ENCODE results near the gene RELN. TPM values are rescaled to one million over a fixed set of nuclear protein-coding genes. Genes with fewer than 3 reads are reported as not detected.

The RELN gene
- total RNA-seq, 1 experiment from 2014 or later, result 59.0 TPM

DNA sequence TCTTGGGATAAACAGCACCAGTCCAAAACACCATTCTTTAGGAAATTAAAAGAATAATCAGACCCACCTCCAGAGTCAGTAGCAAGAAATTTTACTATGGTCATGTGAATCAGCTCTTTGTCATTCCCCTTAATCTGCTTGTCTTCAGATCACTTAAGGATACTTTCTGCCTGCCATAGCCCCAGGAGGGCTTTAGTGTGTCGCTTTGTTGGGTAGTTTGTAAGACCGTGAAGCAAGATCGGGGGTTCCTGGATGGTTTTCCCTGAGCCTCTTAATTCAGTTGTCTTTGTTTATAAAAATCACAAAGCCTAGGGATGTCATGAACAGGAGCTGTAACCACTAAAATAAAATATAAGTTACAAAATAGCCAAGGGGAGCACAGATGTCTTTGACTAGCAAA, 223.6 kb downstream of the RELN start:
- no peak overlapping the region for H3K4me3 ChIP-seq
- H3K36me3 ChIP-seq, result no peaks in the 10 kb centered on the region
- no peak overlapping the region for H3K27ac ChIP-seq
- peak; percentile 26 to 59 for DNase-seq
- no peaks in the 10 kb centered on the region for H3K27me3 ChIP-seq
- peaks cover 13% of the 10 kb centered on the region for H3K4me1 ChIP-seq
- no peaks in the 10 kb centered on the region for H3K9me3 ChIP-seq (replicated peaks)

GRCh38 chr7:103764901-103765300, 224.6 kb downstream of the RELN start:
- Histone ChIP-seq H3K9me3 (replicated peaks) (no peaks in the 10 kb centered on the region), H3K27ac (no peak overlapping the region), H3K4me3 (no peak overlapping the region), H3K27me3 (no peaks in the 10 kb centered on the region), H3K4me1 (peaks cover 13% of the 10 kb centered on the region), H3K36me3 (no peaks in the 10 kb centered on the region)
- no peak for DNase-seq

DNA sequence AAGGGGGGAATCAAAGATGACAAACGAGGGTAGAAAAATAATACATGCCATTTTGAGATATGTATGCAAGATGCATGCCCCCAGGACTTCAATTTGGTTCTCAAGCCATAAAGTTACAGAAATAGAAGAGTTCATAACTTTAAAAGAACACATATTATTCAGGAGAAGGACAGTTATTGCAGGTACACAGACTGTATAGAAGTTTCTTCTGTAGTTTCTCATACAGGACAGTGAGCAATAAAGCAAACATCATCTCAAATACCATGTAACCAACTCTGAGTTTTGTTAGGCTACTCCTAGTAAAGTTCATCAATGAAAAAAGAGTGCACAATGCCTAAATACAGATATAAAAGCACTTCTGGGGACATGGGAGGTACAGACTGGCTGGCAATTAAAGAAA, 226.6 kb downstream of the RELN start:
- Histone ChIP-seq H3K27me3 (no peaks in the 10 kb centered on the region), H3K4me3 (no peak overlapping the region), H3K27ac (no peak overlapping the region), H3K9me3 (replicated peaks) (no peaks in the 10 kb centered on the region), H3K36me3 (no peaks in the 10 kb centered on the region), H3K4me1 (peaks cover 13% of the 10 kb centered on the region)
- no peak for DNase-seq

GRCh38 chr7:103762065-103762760, 227.2 kb downstream of the RELN start:
- no peak overlapping the region for H3K27ac ChIP-seq
- H3K27me3 ChIP-seq, result no peaks in the 10 kb centered on the region
- DNase-seq, result no peak
- H3K9me3 ChIP-seq (replicated peaks), result no peaks in the 10 kb centered on the region
- no peak overlapping the region for H3K4me3 ChIP-seq
- H3K4me1 ChIP-seq, result peaks cover 13% of the 10 kb centered on the region
- no peaks in the 10 kb centered on the region for H3K36me3 ChIP-seq

GRCh38 chr7:103752995-103753394, 236.5 kb downstream of the RELN start:
- Histone ChIP-seq H3K27me3 (no peaks in the 10 kb centered on the region), H3K9me3 (replicated peaks) (no peaks in the 10 kb centered on the region), H3K4me3 (no peak overlapping the region), H3K27ac (no peak overlapping the region), H3K4me1 (no peaks in the 10 kb centered on the region), H3K36me3 (no peaks in the 10 kb centered on the region)
- peak; percentile 11 to 49 for DNase-seq

GRCh38 chr7:103751311-103751880, 238.1 kb downstream of the RELN start:
- Histone ChIP-seq H3K4me3 (no peak overlapping the region), H3K9me3 (replicated peaks) (no peaks in the 10 kb centered on the region), H3K4me1 (no peaks in the 10 kb centered on the region), H3K36me3 (no peaks in the 10 kb centered on the region), H3K27me3 (no peaks in the 10 kb centered on the region), H3K27ac (no peak overlapping the region)
- no peak for DNase-seq

DNA sequence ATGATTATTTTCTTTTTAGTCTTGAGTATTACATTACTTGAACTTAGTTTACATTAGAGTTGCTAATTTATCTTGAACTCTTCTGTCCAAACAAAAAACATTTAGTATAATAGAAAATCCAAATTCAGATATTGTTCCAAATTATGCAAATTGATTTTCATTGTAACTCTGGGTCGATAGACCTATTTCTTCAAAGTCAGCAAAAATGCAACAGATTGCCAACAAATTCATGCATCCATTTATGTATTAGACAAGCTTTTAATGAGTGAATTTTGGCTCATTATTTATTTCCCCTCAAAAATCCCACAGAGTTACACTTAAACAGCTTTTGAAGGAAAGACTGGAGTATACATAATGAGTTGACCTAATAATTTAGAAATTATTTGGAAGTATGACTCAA, 240.8 kb downstream of the RELN start:
- Histone ChIP-seq H3K36me3 (no peaks in the 10 kb centered on the region), H3K9me3 (replicated peaks) (no peaks in the 10 kb centered on the region), H3K27me3 (no peaks in the 10 kb centered on the region), H3K4me3 (no peak overlapping the region), H3K27ac (no peak overlapping the region), H3K4me1 (no peaks in the 10 kb centered on the region)
- DNase-seq, result no peak

- H3K27me3 ChIP-seq, result no peaks in the 10 kb centered on the region
- no peaks in the 10 kb centered on the region for H3K9me3 ChIP-seq (replicated peaks)
- DNase-seq, result peak in 1 of 2 experiments; percentile 14
- no peaks in the 10 kb centered on the region for H3K36me3 ChIP-seq
- H3K4me3 ChIP-seq, result no peak overlapping the region
- H3K4me1 ChIP-seq, result no peaks in the 10 kb centered on the region
- no peak overlapping the region for H3K27ac ChIP-seq
These were observed 254.1 kb downstream of the RELN start for GRCh38 chr7:103735377-103735776.

- Histone ChIP-seq H3K4me3 (no peak overlapping the region), H3K36me3 (no peaks in the 10 kb centered on the region), H3K4me1 (no peaks in the 10 kb centered on the region), H3K27ac (no peak overlapping the region), H3K9me3 (replicated peaks) (no peaks in the 10 kb centered on the region), H3K27me3 (no peaks in the 10 kb centered on the region)
- DNase-seq, result no peak
These were observed 258.3 kb downstream of the RELN start for GRCh38 chr7:103731169-103731568.

- Histone ChIP-seq H3K27ac (no peak overlapping the region), H3K9me3 (replicated peaks) (no peaks in the 10 kb centered on the region), H3K27me3 (no peaks in the 10 kb centered on the region), H3K36me3 (no peaks in the 10 kb centered on the region), H3K4me1 (no peaks in the 10 kb centered on the region), H3K4me3 (no peak overlapping the region)
- DNase-seq, result no peak
These were observed 260.4 kb downstream of the RELN start for GRCh38 chr7:103729026-103729425.

GRCh38 chr7:103727982-103728610, 261.4 kb downstream of the RELN start:
- Histone ChIP-seq H3K27ac (no peak overlapping the region), H3K27me3 (no peaks in the 10 kb centered on the region), H3K9me3 (replicated peaks) (no peaks in the 10 kb centered on the region), H3K36me3 (no peaks in the 10 kb centered on the region), H3K4me1 (no peaks in the 10 kb centered on the region), H3K4me3 (no peak overlapping the region)
- DNase-seq, result no peak

- peaks cover 19% of the 10 kb centered on the region for H3K4me1 ChIP-seq
- no peaks in the 10 kb centered on the region for H3K27me3 ChIP-seq
- no peaks in the 10 kb centered on the region for H3K36me3 ChIP-seq
- no peaks in the 10 kb centered on the region for H3K9me3 ChIP-seq (replicated peaks)
- no peak overlapping the region for H3K27ac ChIP-seq
- no peak overlapping the region for H3K4me3 ChIP-seq
- DNase-seq, result no peak
These were observed 270.4 kb downstream of the RELN start for GRCh38 chr7:103719070-103719469.

- no peak for DNase-seq
- H3K4me1 ChIP-seq, result peaks cover 19% of the 10 kb centered on the region
- no peaks in the 10 kb centered on the region for H3K36me3 ChIP-seq
- H3K27me3 ChIP-seq, result no peaks in the 10 kb centered on the region
- no peaks in the 10 kb centered on the region for H3K9me3 ChIP-seq (replicated peaks)
- H3K27ac ChIP-seq, result no peak overlapping the region
- H3K4me3 ChIP-seq, result no peak overlapping the region
These were observed 270.9 kb downstream of the RELN start for GRCh38 chr7:103718482-103719061.

DNA sequence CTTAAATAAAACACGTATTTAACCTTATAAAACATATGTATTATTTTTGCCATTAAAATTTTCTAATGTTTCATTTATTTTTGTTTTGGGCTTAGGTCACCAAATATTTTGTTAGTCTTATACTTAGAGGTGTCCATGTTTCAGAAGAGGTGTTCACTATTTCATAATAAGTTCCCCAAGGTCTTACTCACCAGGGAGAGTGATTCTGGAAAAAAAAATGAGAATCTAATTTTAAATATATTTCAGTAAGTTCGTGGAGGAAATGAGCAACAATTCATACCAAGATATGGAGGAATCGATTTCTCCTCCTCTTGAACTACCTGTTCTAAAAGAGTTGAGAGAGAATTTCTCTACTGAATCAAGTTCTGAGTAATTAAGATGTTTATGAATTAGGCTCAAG, 271.9 kb downstream of the RELN start:
- no peak for DNase-seq
- no peaks in the 10 kb centered on the region for H3K36me3 ChIP-seq
- H3K4me3 ChIP-seq, result no peak overlapping the region
- H3K27ac ChIP-seq, result no peak overlapping the region
- no peaks in the 10 kb centered on the region for H3K27me3 ChIP-seq
- H3K4me1 ChIP-seq, result peaks cover 19% of the 10 kb centered on the region
- no peaks in the 10 kb centered on the region for H3K9me3 ChIP-seq (replicated peaks)

GRCh38 chr7:103715376-103716120, 273.9 kb downstream of the RELN start:
- DNase-seq, result peak; percentile 10 to 57
- H3K36me3 ChIP-seq, result no peaks in the 10 kb centered on the region
- peaks cover 19% of the 10 kb centered on the region for H3K4me1 ChIP-seq
- H3K4me3 ChIP-seq, result no peak overlapping the region
- no peaks in the 10 kb centered on the region for H3K9me3 ChIP-seq (replicated peaks)
- H3K27me3 ChIP-seq, result no peaks in the 10 kb centered on the region
- peak overlapping the region; percentile 40 for H3K27ac ChIP-seq

Data from SJCRH30 (cell line).